Ramos (cell line): ENCODE results near the gene NUDT16L1.

Experiments used
- in situ Hi-C: fragments of 300-500 bp; cut with MboI; formaldehyde crosslinking; loops from one replicate; pipeline ENCODE4 v1.14.3; 2022; ENCODE audit warnings: low sequenced_read_pairs; ENCODE audit not compliant: unreplicated experiment

The NUDT16L1 gene

DNA sequence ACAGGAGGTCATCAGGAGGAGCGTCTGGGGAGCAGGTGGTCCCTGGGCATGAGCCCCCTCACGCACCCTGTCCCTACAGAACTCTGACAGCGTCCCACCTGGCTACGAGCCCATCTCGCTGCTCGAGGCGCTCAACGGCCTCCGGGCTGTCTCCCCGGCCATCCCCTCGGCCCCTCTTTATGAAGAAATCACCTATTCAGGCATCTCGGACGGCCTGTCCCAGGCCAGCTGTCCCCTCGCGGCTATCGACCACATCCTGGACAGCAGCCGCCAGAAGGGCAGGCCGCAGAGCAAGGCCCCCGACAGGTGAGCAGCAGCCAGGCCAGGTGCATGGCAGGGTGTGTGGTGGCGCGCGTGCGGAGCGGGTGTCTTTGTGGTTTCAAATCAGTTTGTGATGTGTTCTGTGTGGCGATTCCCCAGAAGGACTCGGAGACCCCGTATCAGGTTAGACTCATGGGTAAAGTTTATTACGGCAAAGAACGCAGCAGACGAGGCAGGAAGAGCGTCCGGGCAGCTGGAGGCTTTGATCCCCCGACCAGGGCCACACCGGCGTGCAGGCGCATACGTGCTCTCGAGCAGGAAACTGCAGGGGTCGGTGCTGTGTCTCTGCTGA lies 11.8 kb upstream of the NUDT16L1 start:
- in situ Hi-C loops, result no loop called here

DNA sequence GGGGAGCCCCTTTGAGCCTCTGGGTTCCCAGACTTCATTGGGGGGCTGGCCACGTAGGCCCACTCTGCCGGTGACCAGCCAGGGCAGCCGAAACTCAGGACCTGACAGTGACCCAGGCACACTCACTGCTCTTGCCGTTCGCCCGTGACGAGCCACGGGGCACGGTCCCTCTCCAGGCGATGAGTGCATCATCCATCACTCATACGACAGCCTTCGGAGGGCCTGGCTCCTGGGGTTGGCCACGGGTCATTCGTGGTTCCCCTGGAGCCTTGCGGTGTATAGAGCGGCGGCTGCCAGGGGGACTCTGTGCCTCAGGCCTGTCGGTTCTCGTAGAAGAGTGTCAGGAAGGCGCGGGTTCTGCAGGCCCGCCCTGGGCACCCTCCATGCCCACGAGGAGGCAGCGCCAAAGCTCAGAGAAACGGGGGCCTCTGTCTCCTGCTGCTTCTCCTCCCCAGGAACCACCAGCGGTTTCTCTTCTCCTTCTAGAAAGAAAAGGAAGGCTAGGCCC lies 11.2 kb upstream of the NUDT16L1 start:
- in situ Hi-C loops, result no loop called here

DNA sequence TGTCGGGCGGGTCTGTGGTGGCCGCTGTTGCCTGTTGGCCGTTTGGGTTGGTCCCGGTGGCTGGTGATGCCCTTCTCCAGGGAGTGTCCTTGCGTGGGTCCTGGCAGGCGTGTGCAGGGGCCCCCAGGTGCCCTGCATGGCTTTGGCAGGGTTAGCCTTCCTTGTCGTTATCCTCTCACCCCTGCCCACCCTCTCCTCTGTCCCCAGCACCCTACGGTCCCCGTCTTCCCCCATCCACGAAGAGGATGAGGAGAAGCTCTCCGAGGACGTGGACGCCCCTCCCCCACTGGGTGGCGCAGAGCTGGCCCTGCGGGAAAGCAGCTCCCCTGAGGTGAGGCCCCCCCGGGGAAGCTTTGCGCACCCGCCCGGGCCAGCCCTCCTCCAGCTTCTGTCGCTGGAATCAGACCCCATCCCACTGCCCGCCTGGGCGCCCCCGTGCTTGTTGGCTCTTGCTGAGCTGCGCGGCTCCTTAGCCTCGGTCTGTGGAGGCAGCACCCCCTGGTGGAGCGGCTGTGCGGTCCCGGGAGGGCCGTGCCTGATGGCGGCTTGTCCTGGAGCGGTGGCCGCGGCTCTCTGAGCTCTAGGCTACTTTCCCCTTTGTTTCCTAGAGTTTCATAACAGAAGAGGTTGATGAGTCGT lies 10.6 kb upstream of the NUDT16L1 start:
- in situ Hi-C loops, result no loop called here

DNA sequence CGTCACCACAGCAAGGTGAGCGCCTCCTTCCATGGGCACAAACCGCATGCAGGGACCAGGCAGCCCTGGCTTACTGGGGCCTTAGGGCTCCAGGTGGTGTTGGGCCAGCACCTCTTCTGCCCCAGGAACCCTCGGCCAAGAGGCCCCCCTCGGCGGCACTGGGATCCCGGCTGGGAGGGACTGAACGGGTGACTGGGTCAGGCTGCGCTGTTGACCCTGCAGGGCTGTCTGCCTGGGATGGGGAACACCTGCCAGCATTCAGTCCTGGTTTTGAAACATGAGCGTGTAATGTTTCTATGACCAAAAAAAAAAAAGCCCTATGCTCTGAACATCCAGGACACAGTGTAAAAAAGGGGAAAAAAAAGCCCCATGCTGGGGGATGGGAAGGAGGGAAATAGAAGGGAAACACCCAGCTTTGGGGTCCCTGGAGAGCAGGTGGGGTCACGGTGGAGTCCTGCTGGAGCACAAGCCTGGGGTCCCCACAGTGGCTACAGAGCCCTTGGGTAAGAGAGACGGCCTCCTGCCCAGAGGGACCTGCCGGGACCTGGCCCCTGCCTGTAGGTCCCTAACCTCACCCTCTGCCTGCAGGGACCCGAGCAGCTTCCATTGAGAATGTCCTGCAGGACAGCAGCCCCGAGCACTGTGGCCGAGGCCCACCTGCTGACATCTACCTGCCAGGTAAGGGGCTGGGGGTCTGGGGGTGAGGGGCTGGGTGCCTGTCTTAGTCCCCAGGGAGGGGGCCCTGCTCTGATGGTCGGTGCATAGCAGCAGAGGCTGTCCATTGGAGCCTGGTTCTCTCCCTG lies 9.9 kb upstream of the NUDT16L1 start:
- in situ Hi-C loops, result no loop called here

DNA sequence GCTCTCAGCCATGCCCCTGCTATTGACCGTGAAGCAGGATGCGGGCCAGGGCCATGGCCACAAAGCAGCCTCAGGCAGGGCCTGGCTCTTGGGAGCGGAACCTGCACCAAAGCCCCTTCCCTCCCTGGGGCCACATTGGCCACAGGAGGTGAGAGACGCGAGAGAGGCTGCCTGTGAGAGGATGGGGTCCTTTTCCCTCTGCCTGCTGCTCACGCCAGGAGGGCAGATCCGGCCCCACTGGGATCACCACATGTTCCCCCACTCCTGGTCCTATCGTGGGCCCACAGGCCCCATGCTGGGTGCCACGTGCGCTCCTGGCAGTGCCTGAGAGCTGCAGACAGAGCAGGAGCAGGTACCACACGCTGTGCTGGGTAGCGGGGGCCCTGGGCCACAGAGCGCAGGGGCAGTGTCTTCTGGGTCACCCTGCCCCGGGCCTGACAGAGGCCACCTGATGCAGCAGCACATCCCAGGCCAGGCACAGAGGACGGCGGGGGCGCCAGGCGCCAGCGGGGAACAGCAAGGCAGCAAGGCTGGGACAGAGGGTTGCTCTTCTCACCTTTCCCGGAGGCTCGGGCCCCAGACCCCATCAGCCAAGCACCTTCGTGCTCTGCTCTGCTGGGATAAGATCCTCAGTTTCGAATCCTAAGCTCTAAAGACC lies 9.2 kb upstream of the NUDT16L1 start:
- in situ Hi-C loops, result no loop called here

DNA sequence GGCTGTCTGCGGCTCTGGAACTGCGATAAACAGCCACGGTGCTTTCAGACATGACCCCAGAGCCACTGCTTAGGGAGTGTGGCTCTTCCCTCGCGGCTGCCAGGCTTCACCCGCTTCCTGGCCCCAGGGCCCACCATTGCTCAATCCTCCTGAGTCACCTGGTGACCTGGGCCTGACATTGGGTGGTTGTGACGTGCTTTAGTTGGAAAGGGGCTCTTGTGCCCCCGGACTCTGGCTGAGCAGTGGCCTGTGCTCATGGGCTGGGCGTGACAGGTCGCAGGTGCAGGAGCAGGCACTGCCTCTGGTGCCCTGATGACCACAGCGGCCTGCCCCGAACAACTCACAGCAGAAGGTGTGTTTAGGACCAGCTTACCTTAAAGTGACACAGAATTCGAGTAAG lies 8.6 kb upstream of the NUDT16L1 start:
- in situ Hi-C loops, result no loop called here

DNA sequence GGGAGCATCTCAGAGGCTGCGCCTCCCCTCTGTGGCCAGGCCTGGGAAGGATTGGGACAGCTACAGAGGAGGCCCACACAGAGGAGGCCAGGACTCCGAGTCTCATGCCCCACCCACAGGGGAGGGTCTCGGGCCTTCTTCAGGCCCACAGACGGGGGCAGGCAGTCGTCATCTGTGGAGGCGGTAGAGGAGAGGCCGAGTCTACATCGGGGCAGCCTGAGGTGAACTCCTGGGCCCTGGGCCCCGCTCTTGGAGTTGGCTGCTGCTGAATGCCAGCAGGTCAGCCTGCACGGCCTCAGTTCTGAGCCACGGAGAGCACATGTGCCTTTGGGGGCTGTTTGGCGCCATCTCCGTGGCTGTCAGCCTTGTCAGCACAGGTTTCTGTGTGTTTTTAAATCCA lies 8.1 kb upstream of the NUDT16L1 start:
- in situ Hi-C loops, result no loop called here

DNA sequence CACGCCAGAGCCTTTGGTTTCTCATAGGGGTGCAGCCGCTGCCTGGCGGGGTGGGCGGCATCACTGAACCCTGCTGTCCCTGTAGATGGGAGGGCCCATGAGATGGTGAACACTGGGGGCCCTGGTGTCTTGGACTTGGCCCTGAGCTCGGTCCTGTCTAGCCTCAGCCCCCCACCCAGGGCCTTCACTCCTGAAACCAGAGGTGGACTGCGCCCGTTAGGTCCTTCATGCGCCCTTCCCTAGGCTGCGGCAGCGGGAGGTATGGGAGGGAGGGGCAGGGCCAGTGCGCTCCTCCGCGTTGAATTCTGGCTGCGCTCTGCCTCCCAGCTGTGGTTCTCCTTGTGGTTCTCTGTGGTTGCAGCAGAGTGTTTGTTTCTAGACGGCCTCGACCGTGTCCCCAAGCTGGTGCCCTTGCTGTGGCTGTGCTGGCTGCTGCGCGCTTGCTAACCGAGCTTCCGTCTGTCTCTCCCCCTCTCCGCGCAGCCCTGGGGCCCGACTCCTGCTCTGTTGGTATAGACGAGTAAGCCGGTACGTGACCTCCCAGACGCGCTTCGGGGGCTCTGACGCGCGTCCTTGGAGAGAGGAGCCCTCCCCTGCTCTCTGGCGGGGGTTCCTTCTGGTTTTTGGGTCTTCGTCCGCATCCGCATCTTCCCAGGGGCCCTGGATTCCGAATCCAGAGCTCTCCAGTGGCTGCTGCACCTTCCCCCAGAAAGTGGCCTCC lies 7.4 kb upstream of the NUDT16L1 start:
- in situ Hi-C loops, result no loop called here

DNA sequence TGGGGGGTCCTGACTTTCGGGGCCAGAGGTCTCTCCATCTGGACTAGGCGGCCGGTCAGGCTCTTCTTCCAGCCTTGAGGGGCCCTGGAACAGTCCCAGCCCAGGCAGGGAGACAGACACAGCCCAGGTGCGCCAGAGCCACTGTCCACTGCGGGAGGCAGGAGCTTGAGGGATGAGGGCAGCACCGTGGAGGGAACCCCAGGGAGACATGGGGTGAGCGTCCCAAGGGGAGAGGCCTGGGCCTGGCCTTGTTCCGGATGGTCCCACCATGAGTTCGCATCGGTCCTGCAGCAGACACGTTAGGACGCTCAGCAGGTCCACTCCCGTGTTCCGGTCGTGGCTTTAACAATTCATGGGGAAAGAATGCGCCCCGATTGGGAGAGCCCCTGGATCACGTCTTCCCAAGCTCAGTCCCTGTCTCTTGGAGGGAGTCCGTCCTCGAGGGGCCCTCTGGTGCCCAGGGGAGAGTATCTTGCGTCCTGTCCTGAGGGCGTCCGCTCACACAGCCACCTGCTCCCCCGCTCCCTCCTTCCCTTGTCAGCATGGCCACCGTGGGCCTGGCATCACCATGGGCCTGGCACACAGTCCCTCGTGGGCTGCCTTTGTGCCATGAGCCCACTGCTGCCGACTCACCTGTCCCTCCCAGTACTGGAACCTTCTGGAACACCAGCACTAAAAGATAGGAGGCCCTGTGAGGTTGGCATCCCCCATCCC lies 6.7 kb upstream of the NUDT16L1 start:
- in situ Hi-C loops, result no loop called here

DNA sequence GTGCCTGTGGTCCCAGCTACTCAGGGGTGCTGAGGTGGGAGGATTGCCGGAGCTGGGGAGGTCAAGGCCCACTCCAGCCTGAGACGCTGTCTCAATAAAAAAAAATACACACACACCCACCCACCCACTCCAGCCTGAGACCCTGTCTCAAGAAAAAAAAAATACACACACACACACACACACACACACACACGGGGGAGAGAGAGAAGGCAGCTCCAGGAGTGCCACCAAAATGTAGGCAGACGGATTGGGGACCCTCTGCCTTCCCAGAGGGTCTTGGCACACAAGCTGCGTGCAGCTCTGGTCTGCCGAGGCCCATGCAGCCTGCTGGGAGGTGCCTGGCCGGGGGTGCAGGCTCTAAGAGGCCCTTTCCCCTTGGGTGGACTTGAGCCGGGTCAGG lies 5.9 kb upstream of the NUDT16L1 start:
- in situ Hi-C loops, result no loop called here

DNA sequence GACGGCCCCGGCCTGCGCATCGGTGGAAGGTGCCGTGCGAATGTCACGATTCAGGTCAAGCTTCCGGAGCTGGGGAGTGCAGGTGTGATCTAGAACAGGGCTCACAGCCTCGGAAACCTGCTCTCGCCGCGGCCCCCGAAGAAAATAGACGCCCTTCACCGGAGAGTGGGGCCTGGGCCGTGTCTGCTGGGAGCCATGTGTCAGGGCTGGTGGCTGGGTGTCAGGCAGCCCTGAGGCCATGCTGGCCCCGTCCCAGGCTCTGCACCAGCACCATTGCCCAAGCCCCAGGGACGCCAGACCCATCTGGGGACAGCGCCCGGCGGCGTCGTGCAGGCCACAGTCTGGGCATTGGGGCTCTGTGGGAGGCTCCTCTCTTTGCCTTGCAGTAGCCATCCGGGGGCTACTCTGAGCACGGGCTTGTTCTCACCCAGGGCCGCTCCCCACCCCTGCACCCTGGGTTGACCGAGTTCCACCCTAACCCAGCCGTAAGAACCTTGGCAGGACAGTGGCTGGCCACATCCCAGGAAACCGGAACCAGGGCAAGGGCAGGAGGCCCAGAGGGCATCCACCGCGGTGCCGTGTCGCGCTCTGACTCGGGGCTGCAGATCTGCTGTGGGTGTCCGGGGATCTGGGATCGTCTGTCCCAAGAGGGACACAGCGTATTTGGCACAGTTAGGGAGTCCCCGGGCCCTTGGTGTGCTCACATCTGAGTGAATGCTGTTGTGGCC lies 5.3 kb upstream of the NUDT16L1 start:
- in situ Hi-C loops, result no loop called here

DNA sequence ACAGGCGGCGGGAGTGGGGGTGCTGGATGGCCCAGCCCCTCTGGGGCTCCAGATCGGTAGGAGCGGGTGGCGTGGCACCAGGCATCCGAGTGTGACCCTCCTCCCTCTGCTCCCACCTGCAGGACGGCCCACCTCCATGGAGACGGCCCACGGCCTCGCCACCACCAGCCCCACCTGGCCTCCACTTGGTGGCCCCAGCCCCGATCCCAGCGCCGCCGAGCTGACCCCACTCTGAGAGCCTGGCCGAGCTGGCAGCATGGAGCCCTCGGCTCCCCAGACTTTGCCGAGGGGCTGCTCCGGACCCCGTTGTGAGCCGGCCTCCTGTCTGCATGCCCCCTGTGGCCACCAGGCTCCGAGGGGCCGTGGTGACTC lies 4.7 kb upstream of the NUDT16L1 start:
- in situ Hi-C loops, result no loop called here

DNA sequence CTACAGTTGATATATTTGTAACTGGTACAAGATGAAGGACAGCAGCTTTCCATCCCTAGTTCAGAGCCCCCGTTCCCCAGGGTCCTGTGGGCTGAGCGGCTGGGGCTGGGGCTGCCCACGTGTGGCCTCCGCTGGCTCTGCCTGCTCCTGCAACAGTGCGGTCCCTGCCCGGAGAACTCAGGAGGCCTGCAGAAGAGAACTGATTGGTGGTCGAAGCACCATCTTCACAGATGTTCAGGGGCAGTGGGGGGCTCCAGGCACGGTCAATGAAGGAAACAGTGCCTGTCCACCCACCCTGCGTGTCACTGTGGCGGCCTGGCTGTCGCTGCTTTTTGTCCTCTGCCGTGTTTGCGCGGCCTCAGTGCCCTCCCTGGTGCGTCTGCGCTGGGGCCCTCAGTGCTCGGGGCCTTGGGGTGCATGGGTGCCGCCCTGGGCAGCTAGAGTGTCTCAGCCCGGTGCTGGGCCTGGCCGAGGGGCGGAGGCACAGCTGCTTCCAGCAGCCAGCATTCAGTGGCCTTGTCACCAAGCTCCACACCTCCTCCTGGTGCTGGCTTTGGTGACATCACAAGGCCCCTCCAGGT lies 4.2 kb upstream of the NUDT16L1 start:
- in situ Hi-C loops, result no loop called here

DNA sequence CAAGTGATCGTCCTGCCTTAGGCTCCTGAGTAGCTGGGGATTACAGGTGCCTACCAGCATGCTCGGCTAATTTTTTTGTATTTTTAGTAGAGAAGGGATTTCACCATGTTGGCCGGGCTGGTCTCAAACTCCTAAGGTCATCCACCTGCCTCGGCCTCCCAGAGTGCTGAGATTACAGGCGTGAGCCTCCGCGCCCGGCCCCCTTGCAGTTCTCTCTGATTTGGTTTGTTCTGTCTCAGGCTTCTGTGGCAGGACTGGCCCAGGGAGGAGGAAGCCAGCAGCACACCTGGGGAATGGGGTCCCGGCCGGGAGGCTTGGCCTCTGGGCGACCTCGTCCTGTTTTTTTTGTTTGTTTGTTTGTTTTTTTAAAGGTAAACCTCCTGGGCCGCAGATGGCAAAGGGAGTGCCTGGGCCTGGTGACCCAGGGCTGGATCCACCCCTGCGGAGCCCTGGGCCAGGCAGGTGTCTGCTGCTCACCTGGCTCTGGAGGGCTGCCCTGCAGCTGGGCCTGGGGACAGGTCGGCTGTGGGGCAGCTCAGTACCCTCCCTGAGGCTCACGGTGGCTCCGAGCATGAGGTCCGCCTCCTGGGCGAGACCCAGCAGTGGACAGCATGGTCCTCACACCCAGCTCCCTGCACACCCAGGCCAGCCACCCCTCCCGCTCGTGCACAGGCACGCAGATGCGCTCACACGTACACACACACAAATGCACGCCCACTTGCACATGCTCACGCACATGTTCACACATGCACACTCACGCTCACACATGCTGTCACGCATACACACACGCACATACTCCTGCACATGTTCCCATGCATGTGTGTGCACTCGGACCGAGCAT lies 3.3 kb upstream of the NUDT16L1 start:
- in situ Hi-C loops, result no loop called here

DNA sequence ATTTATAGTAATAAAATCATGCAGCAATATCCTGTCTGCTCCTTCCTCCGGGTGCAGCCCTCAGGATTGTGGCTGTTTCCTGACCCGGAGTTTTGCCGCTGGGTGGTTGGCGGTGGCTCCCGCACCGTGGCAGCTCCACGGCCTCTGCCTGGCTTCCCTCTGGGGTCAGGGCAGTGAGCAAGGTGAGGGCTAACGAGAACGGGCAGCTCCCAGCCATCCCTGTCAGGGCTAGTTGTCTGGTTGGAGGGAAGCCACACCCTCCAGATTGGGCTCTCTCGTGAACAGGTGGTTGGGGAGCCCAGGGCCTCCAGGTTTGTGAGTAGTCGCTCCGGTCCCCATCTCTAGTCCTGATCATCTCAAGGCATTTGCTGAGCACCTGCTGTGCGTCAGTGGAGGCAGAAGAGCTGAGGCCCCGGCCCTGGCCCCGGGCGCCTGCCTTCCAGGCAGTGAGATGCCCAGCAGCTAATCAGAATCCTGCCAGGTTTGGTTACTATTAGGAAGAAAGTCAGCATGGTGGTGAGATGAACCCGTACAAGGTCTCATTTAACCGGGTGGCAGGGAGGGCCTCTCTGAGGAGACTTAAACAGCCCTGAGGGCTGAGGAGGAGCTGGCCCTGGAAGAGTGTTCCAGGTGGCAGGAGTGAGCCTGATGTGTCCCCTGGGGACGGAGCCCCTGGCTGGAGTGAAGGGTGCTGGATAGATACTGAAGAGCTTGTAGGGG lies 2.3 kb upstream of the NUDT16L1 start:
- in situ Hi-C loops, result no loop called here

DNA sequence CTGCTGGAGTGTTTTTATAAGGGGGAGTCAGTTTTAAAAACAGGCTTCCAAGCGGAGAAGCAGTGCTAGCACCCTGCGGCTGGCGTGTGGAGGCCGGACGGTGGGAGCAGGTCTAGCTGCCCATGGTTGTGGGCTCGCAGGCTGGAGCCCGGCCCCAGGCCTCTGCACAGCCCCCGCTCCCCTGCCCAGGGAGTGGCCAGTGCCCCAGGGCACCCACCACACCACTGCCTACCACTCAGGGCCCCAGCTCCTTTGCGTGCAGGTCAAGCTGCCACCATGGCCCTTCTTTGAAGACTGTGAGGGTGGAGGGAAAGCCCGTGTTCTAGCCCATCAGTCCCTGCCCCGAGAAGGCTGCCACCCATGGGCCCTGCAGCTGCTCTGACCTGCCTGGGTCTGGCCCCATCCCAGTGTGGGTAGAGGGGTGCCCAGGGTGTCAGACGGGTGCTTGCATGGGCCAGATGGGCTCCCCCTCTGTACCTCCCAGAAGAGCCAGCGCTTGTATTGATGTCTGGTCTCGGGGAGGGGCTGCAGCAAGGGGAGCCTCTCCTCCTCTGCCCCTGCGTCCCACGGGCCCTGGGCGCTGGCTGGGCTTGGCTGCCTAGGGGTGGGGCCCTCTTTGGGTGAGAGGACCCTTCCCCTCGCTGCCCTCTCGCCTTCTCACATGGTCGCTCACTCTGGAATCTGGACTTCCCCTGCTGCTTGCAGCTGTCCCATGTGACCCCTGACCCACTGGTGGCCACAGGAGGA lies 1.5 kb upstream of the NUDT16L1 start:
- in situ Hi-C loops, result no loop called here
